ENCODE data around the gene WFDC5.

The WFDC5 gene

DNA sequence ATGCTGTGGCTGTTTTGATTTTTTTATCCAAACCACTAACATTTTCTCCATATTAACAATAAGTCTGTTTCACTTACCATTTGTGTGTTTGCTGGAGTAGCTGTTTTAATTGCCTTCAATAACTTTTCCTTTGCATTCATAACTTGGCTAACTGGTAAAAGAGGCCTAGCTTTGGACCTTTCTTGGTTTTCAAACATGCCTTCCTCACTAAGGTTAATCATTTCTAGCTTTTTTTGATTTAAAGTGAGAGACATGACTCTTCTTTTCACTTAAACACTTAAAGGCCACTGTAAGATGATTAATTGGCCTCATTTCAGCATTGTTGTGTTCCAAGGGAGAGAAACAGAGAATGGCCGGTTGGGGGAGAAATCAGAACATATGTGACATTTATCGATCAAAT is 6.4 kb upstream of the WFDC5 start:
- TF ChIP-seq FOXM1 (IDR thresholded peaks at IDR 0.05; ENCODE audit: borderline replicate concordance, low read depth) (no peak), EP300 (IDR thresholded peaks at IDR 0.05; ENCODE audit: borderline replicate concordance) (no peak), YY1 (IDR thresholded peaks at IDR 0.05; ENCODE audit: low read depth) (no peak), CEBPB (IDR thresholded peaks at IDR 0.05) (no peak), TEAD4 (IDR thresholded peaks at IDR 0.05) (no peak), NFIC (IDR thresholded peaks at IDR 0.05) (no peak), EGR1 (IDR thresholded peaks at IDR 0.05) (no peak), TAF1 (IDR thresholded peaks at IDR 0.05; ENCODE audit: low read depth) (no peak), TCF12 (IDR thresholded peaks at IDR 0.05; ENCODE audit: low read depth) (no peak), CREB1 (IDR thresholded peaks at IDR 0.05; ENCODE audit: low read depth) (no peak), ZBTB7A (IDR thresholded peaks at IDR 0.05; ENCODE audit: low read depth) (no peak), RAD21 (IDR thresholded peaks at IDR 0.05; ENCODE audit: low read depth) (no peak)
- TF ChIP-seq, protein P1, sequence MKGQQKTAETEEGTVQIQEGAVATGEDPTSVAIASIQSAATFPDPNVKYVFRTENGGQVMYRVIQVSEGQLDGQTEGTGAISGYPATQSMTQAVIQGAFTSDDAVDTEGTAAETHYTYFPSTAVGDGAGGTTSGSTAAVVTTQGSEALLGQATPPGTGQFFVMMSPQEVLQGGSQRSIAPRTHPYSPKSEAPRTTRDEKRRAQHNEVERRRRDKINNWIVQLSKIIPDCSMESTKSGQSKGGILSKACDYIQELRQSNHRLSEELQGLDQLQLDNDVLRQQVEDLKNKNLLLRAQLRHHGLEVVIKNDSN (IDR thresholded peaks at IDR 0.05), result no peak
- TF ChIP-seq, protein P2, sequence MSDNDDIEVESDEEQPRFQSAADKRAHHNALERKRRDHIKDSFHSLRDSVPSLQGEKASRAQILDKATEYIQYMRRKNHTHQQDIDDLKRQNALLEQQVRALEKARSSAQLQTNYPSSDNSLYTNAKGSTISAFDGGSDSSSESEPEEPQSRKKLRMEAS (IDR thresholded peaks at IDR 0.05), result no peak
- TF ChIP-seq, protein P3, sequence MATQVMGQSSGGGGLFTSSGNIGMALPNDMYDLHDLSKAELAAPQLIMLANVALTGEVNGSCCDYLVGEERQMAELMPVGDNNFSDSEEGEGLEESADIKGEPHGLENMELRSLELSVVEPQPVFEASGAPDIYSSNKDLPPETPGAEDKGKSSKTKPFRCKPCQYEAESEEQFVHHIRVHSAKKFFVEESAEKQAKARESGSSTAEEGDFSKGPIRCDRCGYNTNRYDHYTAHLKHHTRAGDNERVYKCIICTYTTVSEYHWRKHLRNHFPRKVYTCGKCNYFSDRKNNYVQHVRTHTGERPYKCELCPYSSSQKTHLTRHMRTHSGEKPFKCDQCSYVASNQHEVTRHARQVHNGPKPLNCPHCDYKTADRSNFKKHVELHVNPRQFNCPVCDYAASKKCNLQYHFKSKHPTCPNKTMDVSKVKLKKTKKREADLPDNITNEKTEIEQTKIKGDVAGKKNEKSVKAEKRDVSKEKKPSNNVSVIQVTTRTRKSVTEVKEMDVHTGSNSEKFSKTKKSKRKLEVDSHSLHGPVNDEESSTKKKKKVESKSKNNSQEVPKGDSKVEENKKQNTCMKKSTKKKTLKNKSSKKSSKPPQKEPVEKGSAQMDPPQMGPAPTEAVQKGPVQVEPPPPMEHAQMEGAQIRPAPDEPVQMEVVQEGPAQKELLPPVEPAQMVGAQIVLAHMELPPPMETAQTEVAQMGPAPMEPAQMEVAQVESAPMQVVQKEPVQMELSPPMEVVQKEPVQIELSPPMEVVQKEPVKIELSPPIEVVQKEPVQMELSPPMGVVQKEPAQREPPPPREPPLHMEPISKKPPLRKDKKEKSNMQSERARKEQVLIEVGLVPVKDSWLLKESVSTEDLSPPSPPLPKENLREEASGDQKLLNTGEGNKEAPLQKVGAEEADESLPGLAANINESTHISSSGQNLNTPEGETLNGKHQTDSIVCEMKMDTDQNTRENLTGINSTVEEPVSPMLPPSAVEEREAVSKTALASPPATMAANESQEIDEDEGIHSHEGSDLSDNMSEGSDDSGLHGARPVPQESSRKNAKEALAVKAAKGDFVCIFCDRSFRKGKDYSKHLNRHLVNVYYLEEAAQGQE (IDR thresholded peaks at IDR 0.05; ENCODE audit: low read depth), result no peak

DNA sequence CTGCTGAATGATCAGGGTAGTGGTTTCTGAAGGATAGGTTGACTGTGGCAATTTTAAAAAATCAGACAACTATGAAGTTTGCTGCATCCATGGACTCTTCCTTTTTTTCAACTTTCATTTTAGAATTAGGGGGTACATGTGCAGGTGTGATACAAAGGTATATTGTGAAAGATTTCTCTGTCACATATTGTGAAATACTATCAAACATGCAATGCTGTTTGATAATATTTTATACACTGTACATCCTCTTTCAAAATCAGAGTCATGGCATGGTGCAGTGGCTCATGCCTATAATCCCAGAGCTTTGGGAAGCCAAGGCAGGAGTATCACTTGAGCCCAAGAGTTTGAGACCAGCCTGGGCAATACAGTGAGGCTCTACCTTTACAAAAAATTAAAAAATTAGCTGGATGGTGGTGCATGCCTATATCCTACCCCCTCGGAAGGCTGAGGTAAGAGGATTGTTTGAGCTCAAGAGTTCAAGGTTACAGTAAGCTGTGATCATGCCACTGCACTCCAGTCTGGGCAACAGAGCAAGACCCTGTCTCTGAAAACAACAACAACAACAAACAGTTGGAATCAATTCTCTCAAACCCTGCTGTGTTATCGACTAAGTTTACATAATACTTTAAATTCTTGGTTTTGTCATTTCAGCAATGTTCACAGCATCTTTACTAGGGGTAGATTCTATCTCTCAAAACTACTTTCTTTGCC is 4.7 kb upstream of the WFDC5 start:
- TF ChIP-seq, protein P1 (IDR thresholded peaks at IDR 0.05), result no peak

DNA sequence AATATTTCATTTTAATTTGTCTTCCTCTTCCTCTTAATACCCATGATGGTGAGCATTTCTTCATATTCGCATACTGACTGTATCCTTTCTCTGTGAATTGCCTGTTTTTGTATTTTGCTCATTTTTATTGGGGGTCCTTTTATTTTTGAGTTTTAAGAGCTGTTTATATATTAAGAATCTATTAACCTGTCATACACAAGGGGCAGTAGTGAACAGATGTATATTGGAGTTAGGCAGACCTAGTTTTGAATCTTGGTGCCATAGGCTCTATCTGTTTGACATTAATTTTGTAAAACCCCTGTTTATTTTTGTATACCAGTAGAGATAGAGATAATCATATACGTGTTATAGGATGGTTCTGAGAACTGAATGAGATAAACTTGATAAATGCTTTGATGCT is 3.1 kb upstream of the WFDC5 start:
- no peak for TF ChIP-seq ZBTB7A (IDR thresholded peaks at IDR 0.05; ENCODE audit: low read depth)
- no peak for TF ChIP-seq FOXM1 (IDR thresholded peaks at IDR 0.05; ENCODE audit: borderline replicate concordance, low read depth)
- TF ChIP-seq TAF1 (IDR thresholded peaks at IDR 0.05; ENCODE audit: low read depth), result no peak
- no peak for TF ChIP-seq CREB1 (IDR thresholded peaks at IDR 0.05; ENCODE audit: low read depth)
- no peak for TF ChIP-seq RAD21 (IDR thresholded peaks at IDR 0.05; ENCODE audit: low read depth)
- no peak for TF ChIP-seq TEAD4 (IDR thresholded peaks at IDR 0.05)
- TF ChIP-seq, protein P3 (IDR thresholded peaks at IDR 0.05; ENCODE audit: low read depth), result no peak
- TF ChIP-seq, protein P1 (IDR thresholded peaks at IDR 0.05), result no peak
- no peak for TF ChIP-seq EGR1 (IDR thresholded peaks at IDR 0.05)
- TF ChIP-seq YY1 (IDR thresholded peaks at IDR 0.05; ENCODE audit: low read depth), result no peak
- no peak for TF ChIP-seq CEBPB (IDR thresholded peaks at IDR 0.05)
- TF ChIP-seq TCF12 (IDR thresholded peaks at IDR 0.05; ENCODE audit: low read depth), result no peak
- no peak for TF ChIP-seq NFIC (IDR thresholded peaks at IDR 0.05)
- TF ChIP-seq EP300 (IDR thresholded peaks at IDR 0.05; ENCODE audit: borderline replicate concordance), result no peak
- TF ChIP-seq, protein P2 (IDR thresholded peaks at IDR 0.05), result no peak

DNA sequence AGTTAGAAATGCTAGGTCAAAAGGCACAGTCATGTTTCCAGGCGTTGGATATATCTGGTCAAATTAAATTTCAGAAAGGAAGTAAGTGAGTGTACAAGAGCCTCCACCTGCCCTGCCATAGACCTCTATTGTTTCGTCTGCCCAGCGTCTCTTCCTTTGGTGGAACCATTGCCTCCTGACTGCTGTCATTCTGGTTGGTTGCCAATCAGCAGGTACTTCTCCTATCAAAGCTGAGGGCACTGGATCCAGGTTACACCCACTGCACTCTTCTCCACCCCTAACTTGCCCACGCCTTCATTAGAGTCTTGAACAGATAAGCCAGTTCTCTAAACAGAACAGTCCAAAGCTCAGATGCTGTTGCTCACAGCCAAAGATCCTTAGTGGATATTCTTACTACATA is 2.6 kb upstream of the WFDC5 start:
- TF ChIP-seq TAF1 (IDR thresholded peaks at IDR 0.05; ENCODE audit: low read depth) (no peak), FOXM1 (IDR thresholded peaks at IDR 0.05; ENCODE audit: borderline replicate concordance, low read depth) (no peak), TEAD4 (IDR thresholded peaks at IDR 0.05) (no peak)

DNA sequence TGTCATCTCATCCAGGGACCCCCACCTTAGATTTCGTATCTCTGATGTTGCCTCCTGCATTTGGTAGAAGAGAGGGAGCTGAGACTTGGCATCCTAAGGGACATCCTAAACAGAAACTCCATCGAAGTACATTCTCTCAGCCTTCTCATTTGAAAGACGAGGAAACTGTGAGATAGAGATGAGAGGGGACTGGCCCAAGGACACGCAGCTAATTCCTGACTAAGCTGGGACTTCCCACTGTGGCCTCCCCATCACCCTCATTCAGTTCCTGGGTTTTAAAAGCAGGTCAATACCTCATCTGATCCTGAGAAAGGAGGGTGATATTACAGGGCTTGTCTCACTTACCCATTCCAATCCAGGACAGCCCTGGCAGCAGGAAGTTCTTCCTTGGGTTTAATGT is 855 bp upstream of the WFDC5 start:
- TF ChIP-seq CREB1 (IDR thresholded peaks at IDR 0.05; ENCODE audit: low read depth) (no peak), TAF1 (IDR thresholded peaks at IDR 0.05; ENCODE audit: low read depth) (no peak), YY1 (IDR thresholded peaks at IDR 0.05; ENCODE audit: low read depth) (no peak), NFIC (IDR thresholded peaks at IDR 0.05) (no peak)

DNA sequence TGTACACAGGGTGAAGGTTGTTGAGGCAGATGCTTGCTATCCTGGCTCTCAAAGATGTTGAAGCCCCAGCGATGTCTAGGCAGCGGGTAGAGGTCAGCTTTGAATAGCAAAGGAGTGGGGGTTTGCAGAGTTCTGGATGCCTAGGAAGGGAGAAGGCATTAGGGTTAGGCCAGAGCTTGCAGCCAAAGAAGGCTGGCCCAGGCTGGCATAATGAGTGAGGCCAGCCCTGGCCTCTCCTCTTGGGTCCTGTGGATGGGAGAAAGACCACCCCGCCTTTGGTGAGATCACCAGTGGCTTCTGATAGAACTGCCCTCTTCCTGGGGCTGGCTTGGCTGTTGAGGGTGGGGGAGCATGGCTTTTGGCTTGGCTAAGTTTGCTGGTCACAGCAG is 406 bp upstream of the WFDC5 start:
- TF ChIP-seq RAD21 (IDR thresholded peaks at IDR 0.05; ENCODE audit: low read depth) (no peak), ZBTB7A (IDR thresholded peaks at IDR 0.05; ENCODE audit: low read depth) (no peak)

All from Ishikawa (cell line).